Measurements from ENCODE around the gene LHPP.

The LHPP gene

DNA sequence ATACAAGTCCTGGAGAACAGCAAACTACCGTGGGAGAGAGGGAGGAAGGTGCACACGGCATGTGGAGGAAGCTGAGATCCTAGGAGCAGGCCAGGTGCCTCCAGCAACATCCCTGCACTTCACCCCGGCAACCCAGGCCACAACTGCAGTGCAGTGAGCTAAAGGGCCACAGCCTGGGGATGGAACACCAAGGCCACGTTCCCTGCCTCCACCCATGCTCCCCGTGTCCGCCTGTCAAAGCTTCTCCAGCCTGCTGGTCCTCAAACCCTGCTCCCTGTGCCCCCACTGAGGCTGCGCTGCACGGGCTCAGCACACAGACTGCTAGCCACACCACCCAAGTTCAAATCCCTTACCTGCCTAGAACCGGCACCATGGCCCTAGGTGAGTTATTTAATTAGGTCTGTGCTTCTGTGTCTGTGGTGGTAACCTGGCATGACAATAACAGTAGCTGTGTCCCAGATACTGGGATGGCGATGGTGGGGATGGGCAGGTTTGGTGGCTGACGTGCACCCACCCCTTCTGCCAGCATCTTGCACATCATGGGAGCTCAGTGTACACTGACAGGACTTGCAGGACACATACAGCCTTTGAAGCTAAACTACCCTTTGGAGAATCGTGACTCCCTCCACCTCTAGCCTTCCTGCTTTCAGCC is 197.1 kb downstream of the LHPP start:
- no peak for DNase-seq (ENCODE audit: low read depth)
- H3K4me3 ChIP-seq (ENCODE audit: low read depth, low read length): no peak overlapping the region
- TF ChIP-seq CTCF (conservative IDR thresholded peaks at IDR 0.05; ENCODE audit: low read depth, low read length): no peak

DNA sequence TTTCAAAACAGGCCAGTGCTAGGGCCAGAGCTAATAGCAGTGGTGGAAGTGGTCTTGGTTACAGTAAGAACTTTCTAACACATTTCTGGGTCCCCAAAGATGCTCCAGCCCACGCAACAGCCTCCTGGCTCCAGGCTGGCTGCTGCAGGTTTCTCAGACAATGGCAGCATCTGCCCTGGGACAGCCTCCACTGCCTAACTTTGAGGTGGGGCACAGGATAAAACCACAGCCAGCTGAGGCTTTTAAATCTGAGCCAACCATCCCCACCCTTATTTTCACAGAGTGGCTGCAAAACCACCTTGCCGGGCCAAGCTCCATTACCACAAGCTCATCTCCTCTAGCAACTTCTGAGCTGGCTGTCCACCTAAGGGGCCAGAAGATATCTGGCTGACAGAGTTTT is 197.8 kb downstream of the LHPP start:
- TF ChIP-seq CTCF (conservative IDR thresholded peaks at IDR 0.05; ENCODE audit: low read depth, low read length): no peak
- DNase-seq (ENCODE audit: low read depth): no peak

GRCh38 chr10:124660404-124661125 is 198.9 kb downstream of the LHPP start:
- no peak overlapping the region for H3K4me3 ChIP-seq (ENCODE audit: low read depth, low read length)
- no peak for DNase-seq (ENCODE audit: low read depth)
- TF ChIP-seq CTCF (conservative IDR thresholded peaks at IDR 0.05; ENCODE audit: low read depth, low read length): no peak

More for the DNA sequence above, 197.8 kb downstream of the LHPP start:
- H3K4me3 ChIP-seq (ENCODE audit: low read depth, low read length): no peak overlapping the region

DNA sequence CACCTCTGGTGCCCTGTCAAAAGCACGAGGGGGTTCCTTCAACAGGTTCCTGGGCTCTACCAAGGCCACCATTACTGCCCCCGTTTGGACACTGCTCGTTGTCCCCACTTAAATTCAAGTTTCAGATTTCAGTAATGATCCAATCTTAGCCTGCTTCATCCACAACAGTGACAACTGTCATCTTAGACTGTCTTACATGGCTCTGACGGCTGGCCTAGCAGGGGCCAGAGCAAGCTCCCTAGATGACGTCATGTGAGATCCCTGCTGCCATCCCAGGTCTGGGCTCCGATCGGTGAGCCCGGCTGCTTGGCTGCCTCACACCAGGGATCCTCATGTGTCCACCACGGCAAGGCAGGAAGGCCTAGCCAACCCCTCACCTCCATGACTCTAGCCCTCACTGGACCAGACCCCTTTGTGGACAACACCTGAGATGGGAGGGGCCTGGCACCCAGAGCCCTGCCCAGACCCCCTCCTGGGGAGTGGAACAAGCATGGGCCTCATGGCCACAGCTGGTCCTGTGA is 200.1 kb downstream of the LHPP start:
- no peak overlapping the region for H3K4me3 ChIP-seq (ENCODE audit: low read depth, low read length)
- no peak for TF ChIP-seq CTCF (conservative IDR thresholded peaks at IDR 0.05; ENCODE audit: low read depth, low read length)
- no peak for DNase-seq (ENCODE audit: low read depth)

- H3K4me3 ChIP-seq (ENCODE audit: low read depth, low read length): no peak overlapping the region
- no peak for DNase-seq (ENCODE audit: low read depth)
- TF ChIP-seq CTCF (conservative IDR thresholded peaks at IDR 0.05; ENCODE audit: low read depth, low read length): no peak
Measured at GRCh38 chr10:124663228-124663627, 201.6 kb downstream of the LHPP start.
